ENCODE data around the gene CPA4.

Gene CPA4

DNA sequence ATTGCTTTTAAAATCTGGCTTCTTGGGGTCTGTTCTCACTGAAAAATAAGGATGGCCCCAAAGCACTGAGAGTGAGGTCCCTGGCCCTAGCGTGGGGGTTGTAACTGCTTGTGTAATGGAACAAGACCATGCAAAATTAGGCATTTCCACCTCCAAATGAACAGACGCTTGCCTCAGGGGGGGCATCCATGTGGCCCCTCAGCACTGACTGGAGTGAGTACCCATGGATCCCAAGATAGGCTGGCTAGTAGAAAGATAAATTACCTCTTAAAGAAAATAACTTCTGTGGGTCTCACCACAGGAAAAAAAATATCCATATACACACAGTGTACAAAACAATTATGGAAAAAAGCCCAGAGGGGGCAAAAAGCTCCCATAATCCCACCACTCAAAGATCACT, 72.1 kb downstream of the CPA4 start:
- DNase-seq (ENCODE audit: low read depth in 2 of 2) = no peak

GRCh38 chr7:130365511-130366441, 72.8 kb downstream of the CPA4 start:
- DNase-seq (ENCODE audit: low read depth in 2 of 2) = no peak

DNA sequence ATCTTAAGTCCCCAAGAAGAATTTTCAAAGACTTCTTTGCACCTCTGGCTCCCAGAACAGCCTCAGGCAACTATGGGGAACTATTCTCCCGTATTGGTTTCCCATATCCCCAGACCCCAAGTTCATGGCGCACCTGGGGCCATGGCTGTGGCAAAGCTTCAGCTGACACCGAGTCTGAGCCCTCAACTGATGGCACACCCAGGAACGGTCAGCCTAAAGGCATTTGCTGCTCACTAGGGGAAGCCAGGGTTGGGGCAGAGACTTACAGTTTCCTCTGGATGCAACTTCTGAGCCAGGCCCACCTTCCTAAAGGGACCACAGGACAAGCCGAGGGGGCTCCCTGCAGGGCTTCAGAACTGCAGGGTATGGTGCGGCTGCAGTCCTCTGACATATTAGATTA, 73.6 kb downstream of the CPA4 start:
- no peak for DNase-seq (ENCODE audit: low read depth in 2 of 2)

DNA sequence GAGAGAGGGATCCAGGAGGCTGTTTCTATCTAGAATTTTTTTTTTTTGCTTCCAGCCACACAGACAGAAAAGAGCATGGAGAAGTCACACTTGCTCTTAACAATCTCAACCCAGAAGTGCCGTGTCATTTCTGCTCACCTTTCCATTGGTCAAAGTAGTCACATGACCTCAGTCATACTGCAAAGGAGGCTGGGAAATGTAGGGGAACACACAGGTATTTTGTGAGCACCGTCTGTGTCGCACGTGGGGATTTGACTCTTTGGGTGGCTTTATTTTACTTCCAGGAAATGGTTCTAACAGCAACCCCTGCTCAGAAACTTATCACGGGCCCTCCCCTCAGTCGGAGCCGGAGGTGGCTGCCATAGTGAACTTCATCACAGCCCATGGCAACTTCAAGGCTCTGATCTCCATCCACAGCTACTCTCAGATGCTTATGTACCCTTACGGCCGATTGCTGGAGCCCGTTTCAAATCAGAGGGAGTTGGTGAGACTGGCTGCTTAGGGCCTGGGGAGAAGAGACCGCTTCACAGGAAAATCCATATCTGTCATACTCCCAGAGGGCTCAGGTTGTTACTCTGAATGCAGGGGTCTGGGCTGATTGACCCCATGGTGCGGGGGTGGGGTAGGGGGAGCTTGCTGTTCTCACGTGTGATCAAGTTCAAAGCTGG, 74.3 kb downstream of the CPA4 start:
- no peak for DNase-seq (ENCODE audit: low read depth in 2 of 2)

GRCh38 chr7:130367836-130368746, 75.1 kb downstream of the CPA4 start:
- DNase-seq (ENCODE audit: low read depth in 2 of 2) = no peak

- no peak for DNase-seq (ENCODE audit: low read depth in 2 of 2)
These were observed 76.2 kb downstream of the CPA4 start for GRCh38 chr7:130369110-130369711.

DNA sequence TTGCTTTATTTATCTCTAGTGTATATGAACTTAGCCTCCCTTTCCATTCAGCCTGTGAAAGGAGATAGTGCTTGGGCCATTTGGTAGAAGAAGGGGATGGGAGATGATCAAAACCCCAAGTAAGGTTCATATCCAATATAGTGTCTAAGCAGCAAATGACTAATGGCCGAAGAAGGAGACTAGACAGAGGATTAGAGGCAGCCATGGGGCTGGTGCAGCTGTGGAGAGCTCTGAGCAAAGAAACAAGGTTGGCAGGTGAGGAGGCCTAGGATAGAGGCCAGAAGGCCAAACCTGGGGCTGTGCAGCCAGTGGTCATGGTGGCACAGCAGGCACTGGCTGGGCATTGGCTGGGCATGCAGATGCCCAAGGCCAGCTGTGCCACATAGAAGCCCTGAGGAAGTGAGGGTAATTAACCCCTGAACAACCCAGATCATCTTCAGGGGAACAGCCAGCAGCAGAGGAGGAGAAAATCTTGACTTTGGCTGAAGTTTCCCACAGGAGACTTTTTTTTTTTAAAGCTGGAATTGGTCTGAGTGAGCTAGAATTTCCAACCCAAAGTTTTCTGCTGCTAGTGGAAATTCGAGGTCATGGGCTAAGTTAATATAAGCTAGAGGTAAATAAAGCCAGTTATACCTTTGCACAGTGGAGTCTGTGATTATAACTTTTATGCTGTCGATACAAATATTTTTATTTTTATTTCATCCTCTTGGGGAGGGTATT, 77.0 kb downstream of the CPA4 start:
- no peak for DNase-seq (ENCODE audit: low read depth in 2 of 2)

- no peak for DNase-seq (ENCODE audit: low read depth in 2 of 2)
These were observed 78.1 kb downstream of the CPA4 start for GRCh38 chr7:130371046-130371445.

DNA sequence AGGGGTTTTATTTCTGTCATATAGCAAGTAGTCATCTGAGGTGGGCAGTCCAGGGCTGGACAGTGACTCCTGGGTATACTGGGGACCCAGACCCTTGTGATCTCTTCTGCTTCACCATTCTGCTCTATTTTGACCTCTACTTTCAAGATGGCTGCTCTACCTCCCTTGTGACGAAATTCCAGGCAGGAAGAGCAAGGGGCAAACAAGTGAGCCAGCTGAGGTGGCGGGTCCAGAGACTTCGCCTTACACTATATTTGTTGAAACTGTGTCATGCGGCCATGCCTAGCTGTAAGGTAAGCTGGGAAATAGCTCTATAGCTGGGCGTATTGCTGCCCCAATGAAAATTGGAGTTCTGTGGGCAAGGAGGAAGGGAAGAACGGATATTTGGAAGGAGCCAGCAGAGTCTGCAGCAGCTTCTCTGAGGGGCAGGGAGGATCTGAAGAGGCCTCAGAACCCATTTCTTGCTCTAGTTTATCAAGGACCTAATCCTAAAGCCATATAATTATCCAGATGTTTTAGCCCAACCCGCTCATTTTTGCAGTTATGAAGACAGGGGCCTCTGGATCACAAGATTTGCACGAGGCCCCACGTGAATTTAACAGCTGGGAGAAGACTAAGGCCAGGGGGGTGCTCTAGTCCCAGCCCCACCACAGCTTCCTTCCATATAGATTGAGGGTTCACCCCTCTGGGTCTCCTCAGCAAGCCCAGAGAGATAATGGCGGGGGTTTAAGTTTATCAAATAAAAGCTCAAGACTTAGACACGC, 79.6 kb downstream of the CPA4 start:
- no peak for DNase-seq (ENCODE audit: low read depth in 2 of 2)
